NCI-H82 treated with DMSO at 0.1 percent for 48 hours (cell line): ENCODE data around the gene TRMT2A.

ENCODE experiments used
- DNase-seq: peaks from one replicate; lab custom pipeline; 2025; ENCODE audit not compliant: unreplicated experiment; lab: John Stamatoyannopoulos, UW

The TRMT2A gene

GRCh38 chr22:20107951-20108756 lies 8.9 kb downstream of the TRMT2A start:
- no peak for DNase-seq

GRCh38 chr22:20107471-20107901 lies 9.5 kb downstream of the TRMT2A start:
- DNase-seq = no peak

- DNase-seq = no peak
These were observed 10.2 kb downstream of the TRMT2A start for GRCh38 chr22:20106849-20107237.

- no peak for DNase-seq
These were observed 10.7 kb downstream of the TRMT2A start for GRCh38 chr22:20106205-20106848.

- DNase-seq = no peak
These were observed 11.4 kb downstream of the TRMT2A start for GRCh38 chr22:20105456-20106204.

- no peak for DNase-seq
These were observed 14.7 kb downstream of the TRMT2A start for GRCh38 chr22:20102203-20102780.

GRCh38 chr22:20101638-20102037 lies 15.4 kb downstream of the TRMT2A start:
- no peak for DNase-seq

- DNase-seq = no peak
These were observed 17.8 kb downstream of the TRMT2A start for GRCh38 chr22:20099099-20099711.

GRCh38 chr22:20096574-20097420 lies 20.2 kb downstream of the TRMT2A start:
- DNase-seq = no peak

GRCh38 chr22:20095521-20095920 lies 21.5 kb downstream of the TRMT2A start:
- DNase-seq = no peak

- DNase-seq = no peak
These were observed 22.7 kb downstream of the TRMT2A start for GRCh38 chr22:20094197-20094807.

GRCh38 chr22:20093418-20094196 lies 23.4 kb downstream of the TRMT2A start:
- no peak for DNase-seq

- no peak for DNase-seq
These were observed 24.6 kb downstream of the TRMT2A start for GRCh38 chr22:20092477-20092854.

- DNase-seq = no peak
These were observed 25.1 kb downstream of the TRMT2A start for GRCh38 chr22:20091690-20092476.

GRCh38 chr22:20090730-20091240 lies 26.2 kb downstream of the TRMT2A start:
- DNase-seq = no peak

GRCh38 chr22:20089977-20090729 lies 26.9 kb downstream of the TRMT2A start:
- DNase-seq = no peak
